Measurements from ENCODE around the gene ATG9B.
"Not testable (repeated sequence)": the region's sequence is repeated elsewhere in the genome, so short reads cannot be mapped to it uniquely, and the experiment has no call there.

The ATG9B gene

GRCh38 chr7:151039850-151040548 lies 15.7 kb upstream of the ATG9B start:
- in situ Hi-C loops (cut with MboI; ENCODE audit: low sequenced_read_pairs) = no loop called here

- in situ Hi-C loops (cut with MboI; ENCODE audit: low sequenced_read_pairs) = no loop called here
Measured at GRCh38 chr7:151038951-151039849, 14.9 kb upstream of the ATG9B start.

GRCh38 chr7:151035902-151036301 lies 11.6 kb upstream of the ATG9B start:
- in situ Hi-C loops (cut with MboI; ENCODE audit: low sequenced_read_pairs) = no loop called here

GRCh38 chr7:151035026-151035717 lies 10.9 kb upstream of the ATG9B start:
- in situ Hi-C loops (cut with MboI; ENCODE audit: low sequenced_read_pairs) = no loop called here

- in situ Hi-C loops (cut with MboI; ENCODE audit: low sequenced_read_pairs) = no loop called here
Measured at GRCh38 chr7:151034312-151035025, 10.2 kb upstream of the ATG9B start.

- in situ Hi-C loops (cut with MboI; ENCODE audit: low sequenced_read_pairs) = no loop called here
Measured at GRCh38 chr7:151033864-151034249, 9.6 kb upstream of the ATG9B start.

- in situ Hi-C loops (cut with MboI; ENCODE audit: low sequenced_read_pairs) = no loop called here
Measured at GRCh38 chr7:151032936-151033863, 8.9 kb upstream of the ATG9B start.

GRCh38 chr7:151031011-151031410 lies 6.7 kb upstream of the ATG9B start:
- in situ Hi-C loops (cut with MboI; ENCODE audit: low sequenced_read_pairs) = no loop called here

GRCh38 chr7:151028948-151029501 lies 4.7 kb upstream of the ATG9B start:
- in situ Hi-C loops (cut with MboI; ENCODE audit: low sequenced_read_pairs) = no loop called here

GRCh38 chr7:151028131-151028947 lies 4.0 kb upstream of the ATG9B start, which contains the start of gene ABCB8:
TSS of gene ABCB8 (plus strand) at chr7:151028450. CDS start at chr7:151028516, 66 bp downstream.
- in situ Hi-C loops (cut with MboI; ENCODE audit: low sequenced_read_pairs) = no loop called here

- in situ Hi-C loops (cut with MboI; ENCODE audit: low sequenced_read_pairs) = not testable (repeated sequence)
Measured at GRCh38 chr7:151027728-151028130, 3.4 kb upstream of the ATG9B start.

- in situ Hi-C loops (cut with MboI; ENCODE audit: low sequenced_read_pairs) = not testable (repeated sequence)
Measured at GRCh38 chr7:151026771-151027727, 2.8 kb upstream of the ATG9B start.

GRCh38 chr7:151025924-151026671 lies 1.8 kb upstream of the ATG9B start:
- in situ Hi-C loops (cut with MboI; ENCODE audit: low sequenced_read_pairs) = no loop called here

- in situ Hi-C loops (cut with MboI; ENCODE audit: low sequenced_read_pairs) = no loop called here
Measured at GRCh38 chr7:151023232-151023631, 1.1 kb downstream of the ATG9B start.

GRCh38 chr7:151020231-151020630 lies 4.1 kb downstream of the ATG9B start:
- in situ Hi-C loops (cut with MboI; ENCODE audit: low sequenced_read_pairs) = no loop called here

- in situ Hi-C loops (cut with MboI; ENCODE audit: low sequenced_read_pairs) = no loop called here
Measured at GRCh38 chr7:151019130-151019447, 5.2 kb downstream of the ATG9B start.

All from HL-60/S4 treated with phorbol 12-myristate 13-acetate at 8.2 ng/mL for 4 days and 3 days (cell line).